Lower leg skin (tissue), 4 donors: ENCODE measurements around the gene PABPC1L. TPM values are rescaled to one million over a fixed set of nuclear protein-coding genes. Genes with fewer than 3 reads are reported as not detected.

Source experiments
- DNase-seq, 2 donors: peaks; one replicate each; pipeline ENCODE4 v3.0.0-alpha.2; 2019; ENCODE audit warnings: low spot score in 2 of 2
- H3K4me3 ChIP-seq: fragments of 200-600 bp; sonication (generic); 2 replicates; pipeline ENCODE4 v1.5.1; 2017; ENCODE audit warnings: mild to moderate bottlenecking, low read depth; ENCODE audit not compliant: poor library complexity, severe bottlenecking
- CTCF ChIP-seq, 3 donors: fragments of 450-650 bp; IDR thresholded peaks; one replicate each; pipeline ENCODE4 v1.5.1; 2016; ENCODE audit warnings: antibody characterized with exemption in 3 of 3, mild to moderate bottlenecking in 3 of 3, moderate library complexity in 2 of 3
- POLR2A ChIP-seq, 2 donors: fragments of 450-650 bp; IDR thresholded peaks; one replicate each; pipeline ENCODE4 v1.6.1; 2016 to 2017; ENCODE audit warnings: antibody characterized with exemption in 2 of 2, mild to moderate bottlenecking in 1 of 2, moderate library complexity in 1 of 2
- WGBS, 2 donors: methylation state at CpG; one replicate each; pipeline ENCODE4 v1.1.5; 2018; 5-methylcytosine and 5-hydroxymethylcytosine counted together
- intact Hi-C: fragments of 100-400 bp; cut with DNase I; formaldehyde crosslinking; loops from one replicate; pipeline ENCODE4 v1.15.0; 2023; ENCODE audit warnings: low total_unique reads
- total RNA-seq, 4 donors: library from RNA; depleted of rRNA; stranded (reverse); fragments of >200 nt; gene quantifications; one replicate each; pipeline ENCODE4 v1.1.0, GENCODE V29; 2016

The PABPC1L gene
- total RNA-seq, 4 donors from 2014 or later, result 7.0 to 30.2 (median 9.6) TPM

DNA sequence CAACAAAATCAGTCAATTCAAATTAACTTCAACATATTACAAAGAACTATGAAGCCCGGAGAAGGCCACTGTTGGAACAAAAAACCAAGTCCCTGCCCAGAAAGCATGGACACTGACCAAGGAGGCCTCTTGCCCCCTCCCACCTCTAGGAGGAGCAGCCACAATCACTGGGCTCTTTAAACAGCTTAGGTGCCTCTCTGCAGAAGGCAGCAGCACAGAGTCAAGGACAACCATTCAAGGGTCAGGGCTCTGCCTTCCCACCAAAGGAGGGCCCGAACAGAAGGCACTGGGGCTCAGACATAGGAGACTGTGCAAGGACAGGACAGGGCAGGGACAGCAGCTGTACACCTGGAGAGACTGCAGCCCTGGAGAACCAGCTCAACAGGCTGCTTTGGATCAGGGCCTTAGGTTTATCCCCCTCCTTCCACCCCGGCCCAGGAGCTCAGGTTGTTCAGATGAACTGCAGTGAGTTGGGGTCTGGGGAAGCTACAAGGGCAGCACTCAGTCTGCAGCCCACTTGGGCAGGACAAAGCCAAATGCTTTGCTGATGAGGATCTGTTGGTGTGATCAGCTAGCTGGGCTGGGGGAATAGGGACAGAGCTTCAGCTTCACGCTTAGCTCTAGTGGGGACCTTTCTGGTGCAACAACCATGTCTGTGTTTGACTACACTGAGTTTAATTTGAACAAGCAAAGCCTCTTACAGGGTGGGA, 32.6 kb downstream of the PABPC1L start:
- 91 to 93% methylated on average over 4 of the region's 4 CpGs for WGBS, 2 donors
- intact Hi-C loops, result no loop called here

GRCh38 chr20:44943828-44944227, 34.0 kb downstream of the PABPC1L start:
- WGBS, 2 donors, result 85 to 91% methylated on average over 4 of the region's 4 CpGs
- H3K4me3 ChIP-seq, result no peak overlapping the region
- intact Hi-C loops, result no loop called here
- no peak for TF ChIP-seq POLR2A (IDR thresholded peaks at IDR 0.05)
- no peak for TF ChIP-seq CTCF (IDR thresholded peaks at IDR 0.05)
- no peak for DNase-seq

More for the DNA sequence above, 32.6 kb downstream of the PABPC1L start:
- no peak for DNase-seq
- no peak overlapping the region for H3K4me3 ChIP-seq
- no peak for TF ChIP-seq POLR2A (IDR thresholded peaks at IDR 0.05)
- no peak for TF ChIP-seq CTCF (IDR thresholded peaks at IDR 0.05)

DNA sequence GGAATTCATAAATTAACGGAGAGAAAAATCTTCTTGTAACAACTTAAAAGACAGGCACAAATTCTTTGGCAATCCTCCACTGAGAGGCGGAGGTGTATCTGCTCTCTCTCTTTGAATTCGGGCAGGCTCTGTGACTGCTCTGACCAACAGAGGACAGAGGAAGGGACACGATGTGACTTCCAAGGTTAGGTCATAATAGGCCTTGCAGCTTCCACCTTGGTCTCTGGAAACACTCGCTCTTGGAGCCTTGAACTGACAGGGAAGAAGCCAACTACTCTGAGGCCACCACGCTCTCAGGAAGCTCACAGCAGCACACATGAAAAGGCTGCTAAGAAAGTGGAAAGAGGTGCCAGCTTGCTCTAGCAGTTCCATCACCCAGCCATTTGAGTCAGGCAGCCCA, 35.4 kb downstream of the PABPC1L start:
- WGBS, 2 donors, result 86 to 92% methylated on average over 6 of the region's 6 CpGs
- TF ChIP-seq POLR2A (IDR thresholded peaks at IDR 0.05) (no peak), CTCF (IDR thresholded peaks at IDR 0.05) (no peak)
- H3K4me3 ChIP-seq, result no peak overlapping the region

DNA sequence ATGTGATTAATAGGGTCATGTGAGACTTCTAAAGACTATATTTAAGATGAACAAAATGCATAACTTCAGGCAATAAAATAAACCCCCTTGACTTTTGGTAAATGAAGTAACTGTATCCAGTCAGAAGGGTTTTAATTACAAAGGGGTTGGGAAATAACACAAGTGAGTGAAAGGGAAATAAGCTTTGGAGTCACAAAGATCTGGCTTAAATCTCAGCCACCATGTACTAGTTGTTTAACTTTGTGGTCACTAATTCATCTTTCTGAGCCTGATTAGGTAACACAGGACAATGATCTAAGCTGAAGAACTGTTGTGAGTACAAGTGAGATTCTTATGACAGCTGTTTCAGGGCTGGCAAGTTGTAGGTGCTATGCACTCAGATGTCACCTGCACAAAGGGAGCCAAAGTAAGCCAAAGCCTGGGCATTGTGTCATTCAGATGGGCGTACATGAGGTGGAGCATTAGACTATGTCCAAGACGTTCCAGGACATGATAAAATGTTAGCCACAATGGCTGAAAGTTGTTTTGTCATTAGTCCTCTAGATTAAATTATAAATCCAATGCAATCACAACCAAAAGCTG, 36.5 kb downstream of the PABPC1L start:
- no peak for DNase-seq
- intact Hi-C loops, result no loop called here
- H3K4me3 ChIP-seq, result no peak overlapping the region
- 74 to 84% methylated on average over 2 of the region's 2 CpGs for WGBS, 2 donors
- TF ChIP-seq POLR2A (IDR thresholded peaks at IDR 0.05) (no peak), CTCF (IDR thresholded peaks at IDR 0.05) (no peak)

More for the DNA sequence above, 35.4 kb downstream of the PABPC1L start:
- no peak for DNase-seq
- intact Hi-C loops, result no loop called here

- WGBS, 2 donors, result 86 to 87% methylated on average over 5 of the region's 5 CpGs
- intact Hi-C loops, result no loop called here
- H3K4me3 ChIP-seq, result no peak overlapping the region
- TF ChIP-seq POLR2A (IDR thresholded peaks at IDR 0.05) (no peak), CTCF (IDR thresholded peaks at IDR 0.05) (no peak)
- DNase-seq, result no peak
Measured at GRCh38 chr20:44948107-44948506, 38.2 kb downstream of the PABPC1L start.
